Transverse colon (tissue), 4 donors: ENCODE results near the gene PRPF40A.

ENCODE experiments used
- EP300 ChIP-seq: sonication (generic); formaldehyde crosslinking; IDR thresholded peaks from one replicate; pipeline ENCODE4 v1.6.1; 2017; ENCODE audit warnings: antibody characterized with exemption, low read depth
- POLR2A ChIP-seq: fragments of 450-650 bp; IDR thresholded peaks from one replicate; pipeline ENCODE4 v1.6.1; 2016; ENCODE audit warnings: antibody characterized with exemption, mild to moderate bottlenecking, moderate library complexity
- POLR2AphosphoS5 ChIP-seq, 3 donors: sonication (generic); formaldehyde crosslinking; IDR thresholded peaks; one replicate each; pipeline ENCODE4 v1.6.1; 2016; ENCODE audit warnings: antibody characterized with exemption in 3 of 3
- TF ChIP-seq, protein P1 (sequence below), 5 experiments: fragments of 200-600 bp in 3 of 5; fragments of 450-650 bp in 2 of 5; sonication (generic) in 3 of 5; IDR thresholded peaks; 1 replicate in 2 of 5; 2 replicates in 3 of 5; pipeline ENCODE4 v1.5.1; 2016 to 2017; ENCODE audit warnings: antibody characterized with exemption in 5 of 5, inconsistent platforms in 3 of 5, mild to moderate bottlenecking in 2 of 5, moderate library complexity in 1 of 5

DNA sequence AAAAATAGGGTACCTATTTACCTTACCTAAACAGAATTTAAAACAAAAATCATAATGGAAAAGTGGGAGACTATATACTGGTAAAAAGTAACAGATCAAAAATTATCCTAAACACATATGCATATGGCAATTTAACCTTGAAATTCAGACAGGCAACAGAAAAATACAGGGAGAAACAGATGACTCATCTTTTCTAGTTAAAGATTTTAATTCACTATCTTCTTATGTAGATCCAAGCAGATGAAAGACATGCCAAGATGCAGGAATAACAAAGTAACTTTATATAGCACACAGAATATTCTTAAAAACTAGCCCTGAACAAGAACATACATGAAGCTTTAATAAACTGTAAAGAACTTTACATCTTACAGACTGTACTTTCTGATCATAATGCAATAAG is 30.9 kb downstream of the PRPF40A start:
- TF ChIP-seq, protein P1, sequence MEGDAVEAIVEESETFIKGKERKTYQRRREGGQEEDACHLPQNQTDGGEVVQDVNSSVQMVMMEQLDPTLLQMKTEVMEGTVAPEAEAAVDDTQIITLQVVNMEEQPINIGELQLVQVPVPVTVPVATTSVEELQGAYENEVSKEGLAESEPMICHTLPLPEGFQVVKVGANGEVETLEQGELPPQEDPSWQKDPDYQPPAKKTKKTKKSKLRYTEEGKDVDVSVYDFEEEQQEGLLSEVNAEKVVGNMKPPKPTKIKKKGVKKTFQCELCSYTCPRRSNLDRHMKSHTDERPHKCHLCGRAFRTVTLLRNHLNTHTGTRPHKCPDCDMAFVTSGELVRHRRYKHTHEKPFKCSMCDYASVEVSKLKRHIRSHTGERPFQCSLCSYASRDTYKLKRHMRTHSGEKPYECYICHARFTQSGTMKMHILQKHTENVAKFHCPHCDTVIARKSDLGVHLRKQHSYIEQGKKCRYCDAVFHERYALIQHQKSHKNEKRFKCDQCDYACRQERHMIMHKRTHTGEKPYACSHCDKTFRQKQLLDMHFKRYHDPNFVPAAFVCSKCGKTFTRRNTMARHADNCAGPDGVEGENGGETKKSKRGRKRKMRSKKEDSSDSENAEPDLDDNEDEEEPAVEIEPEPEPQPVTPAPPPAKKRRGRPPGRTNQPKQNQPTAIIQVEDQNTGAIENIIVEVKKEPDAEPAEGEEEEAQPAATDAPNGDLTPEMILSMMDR (IDR thresholded peaks at IDR 0.05): no peak
- TF ChIP-seq EP300 (no peak), POLR2AphosphoS5 (IDR thresholded peaks at IDR 0.05) (no peak), POLR2A (no peak)
